ENCODE data around the gene FXYD5. TPM values are rescaled to one million over a fixed set of nuclear protein-coding genes. Genes with fewer than 3 reads are reported as not detected.

Gene FXYD5
- total and polyA plus RNA-seq, 2 donors (not counting 1 experiment from before 2014, with no cell fraction given), result 310 to 390 TPM

GRCh38 chr19:35206855-35207254, 52.3 kb downstream of the FXYD5 start:
- no peaks in the 10 kb centered on the region for H3K27me3 Mint-ChIP-seq
- H3K4me3 Mint-ChIP-seq, result peak overlapping the region; percentile 78
- peaks cover 0 to 10% (median 3%) of the 10 kb centered on the region in 3 donors for H3K9me3 ChIP-seq (ENCODE audit: control extremely low read depth in 1 of 3, control insufficient read depth in 2 of 3, insufficient read depth in 1 of 3, low read length in 2 of 3)
- peak overlapping the region in 4 of 5 experiments; percentile 23 to 50 (median 36) for H3K4me3 ChIP-seq (ENCODE audit: control extremely low read depth in 1 of 5, extremely low read depth in 1 of 5, insufficient read depth in 1 of 5, low read depth in 2 of 5, low read length in 4 of 5)
- peak overlapping the region; percentile 78 for H3K4me2 ChIP-seq (replicated peaks; ENCODE audit: low read depth, low read length, poor library complexity, severe bottlenecking)
- H2AFZ ChIP-seq (ENCODE audit: insufficient read depth, low read depth, low read length, poor library complexity, severe bottlenecking), result no peak overlapping the region
- peak overlapping the region; percentile 93 to 95 for H3K27ac ChIP-seq (ENCODE audit: low read length in 2 of 2)
- H3K27me3 ChIP-seq (replicated peaks in 1 of 4; ENCODE audit: control extremely low read depth in 1 of 4, control insufficient read depth in 3 of 4, insufficient read depth in 4 of 4, low read length in 3 of 4), result no peaks in the 10 kb centered on the region
- H3K4me1 Mint-ChIP-seq, result peaks cover 66% of the 10 kb centered on the region
- no peak for TF ChIP-seq EZH2 (IDR thresholded peaks at IDR 0.05; ENCODE audit: borderline replicate concordance, insufficient read depth, low read depth, low read length, poor library complexity, severe bottlenecking)
- no peak for TF ChIP-seq CTCF (IDR thresholded peaks at IDR 0.05)
- ChIA-PET CTCF (interaction anchor here (0.6 to 3.3 kb wide), 13 partner anchors 10 to 140 kb away, joined by 3 to 25 read pairs (median 4); partner anchors contain the start of gene FFAR1), POLR2A (interaction anchor here (0.6 to 2.0 kb wide), 11 partner anchors 10 to 722 kb away, joined by 3 to 11 read pairs (median 4); partner anchors contain the start of gene FXYD5)
- no peaks in the 10 kb centered on the region for H3K79me2 ChIP-seq (ENCODE audit: control insufficient read depth, insufficient read depth, low read length)
- no peak for ATAC-seq (ENCODE audit: low read depth)
- no peaks in the 10 kb centered on the region for H3K9me3 Mint-ChIP-seq (ENCODE audit: insufficient read depth)
- H3K36me3 ChIP-seq (replicated peaks in 1 of 2; ENCODE audit: control extremely low read depth in 1 of 2, control insufficient read depth in 1 of 2, extremely low read depth in 1 of 2, insufficient read depth in 2 of 2, low read length in 1 of 2), result no peaks in the 10 kb centered on the region
- intact Hi-C loops (cut with micrococcal nuclease), result loop anchor here (1.0 to 2.0 kb wide), 3 partner anchors 7 to 52 kb away; partner anchors contain the start of genes FXYD5 and LSR
- H4K20me1 ChIP-seq (ENCODE audit: control insufficient read depth, insufficient read depth, low read length, poor library complexity, severe bottlenecking), result no peaks in the 10 kb centered on the region
- peak overlapping the region; percentile 96 for H3K27ac Mint-ChIP-seq
- peaks cover 82 to 86% of the 10 kb centered on the region in 2 donors for H3K4me1 ChIP-seq (ENCODE audit: control insufficient read depth in 2 of 2, insufficient read depth in 2 of 2, low read length in 2 of 2)
- WGBS (ENCODE audit: insufficient coverage), result no CpG with 5 or more reads among the region's 1 CpG
- DNase-seq, result no peak
- H3K9ac ChIP-seq (ENCODE audit: low read length), result peak overlapping the region; percentile 39

- no peak overlapping the region for H3K9ac ChIP-seq (ENCODE audit: low read length)
- peak overlapping the region; percentile 96 for H3K27ac Mint-ChIP-seq
- ATAC-seq (ENCODE audit: low read depth) (no peak), DNase-seq (peak; percentile 47)
- ChIA-PET CTCF (interaction anchor here (1.1 to 3.3 kb wide), 4 partner anchors 8 to 34 kb away, joined by 4 to 25 read pairs (median 6); no protein-coding TSS in a partner anchor), POLR2A (interaction anchor here (1.0 to 1.7 kb wide), 3 partner anchors 53 to 255 kb away, joined by 3 to 7 read pairs (median 6); partner anchors contain the start of gene FXYD5)
- no CpG with 5 or more reads among the region's 8 CpGs for WGBS (ENCODE audit: insufficient coverage)
- no peaks in the 10 kb centered on the region for H4K20me1 ChIP-seq (ENCODE audit: control insufficient read depth, insufficient read depth, low read length, poor library complexity, severe bottlenecking)
- H3K27ac ChIP-seq (ENCODE audit: low read length in 2 of 2), result peak overlapping the region; percentile 93 to 95
- H2AFZ ChIP-seq (ENCODE audit: insufficient read depth, low read depth, low read length, poor library complexity, severe bottlenecking), result no peak overlapping the region
- no peaks in the 10 kb centered on the region for H3K9me3 Mint-ChIP-seq (ENCODE audit: insufficient read depth)
- H3K4me1 ChIP-seq (ENCODE audit: control insufficient read depth in 2 of 2, insufficient read depth in 2 of 2, low read length in 2 of 2), result peaks cover 88 to 91% of the 10 kb centered on the region in 2 donors
- H3K9me3 ChIP-seq (ENCODE audit: control extremely low read depth in 1 of 3, control insufficient read depth in 2 of 3, insufficient read depth in 1 of 3, low read length in 2 of 3), result peaks cover 0 to 10% (median 3%) of the 10 kb centered on the region in 3 donors
- no peaks in the 10 kb centered on the region for H3K79me2 ChIP-seq (ENCODE audit: control insufficient read depth, insufficient read depth, low read length)
- peaks cover 69% of the 10 kb centered on the region for H3K4me1 Mint-ChIP-seq
- peak overlapping the region; percentile 39 for H3K4me2 ChIP-seq (replicated peaks; ENCODE audit: low read depth, low read length, poor library complexity, severe bottlenecking)
- H3K27me3 Mint-ChIP-seq, result no peaks in the 10 kb centered on the region
- peak overlapping the region; percentile 37 for H3K4me3 Mint-ChIP-seq
- H3K27me3 ChIP-seq (replicated peaks in 1 of 4; ENCODE audit: control extremely low read depth in 1 of 4, control insufficient read depth in 3 of 4, insufficient read depth in 4 of 4, low read length in 3 of 4), result no peaks in the 10 kb centered on the region
- H3K36me3 ChIP-seq (replicated peaks in 1 of 2; ENCODE audit: control extremely low read depth in 1 of 2, control insufficient read depth in 1 of 2, extremely low read depth in 1 of 2, insufficient read depth in 2 of 2, low read length in 1 of 2), result no peaks in the 10 kb centered on the region
- intact Hi-C loops (cut with micrococcal nuclease), result loop anchor here (2.0 kb wide), 2 partner anchors 41 to 53 kb away; partner anchors contain the start of genes FXYD5 and LSR
- TF ChIP-seq EZH2 (IDR thresholded peaks at IDR 0.05; ENCODE audit: borderline replicate concordance, insufficient read depth, low read depth, low read length, poor library complexity, severe bottlenecking) (no peak), CTCF (IDR thresholded peaks at IDR 0.05) (no peak)
- no peak overlapping the region for H3K4me3 ChIP-seq (ENCODE audit: control extremely low read depth in 1 of 5, extremely low read depth in 1 of 5, insufficient read depth in 1 of 5, low read depth in 2 of 5, low read length in 4 of 5)
Measured at GRCh38 chr19:35207391-35207871, 52.9 kb downstream of the FXYD5 start.

Measured in B cell (primary cell).